Activated T-cell treated with anti-CD3 and anti-CD28 coated beads, Interleukin-2, amount 50 U/mL, for 4 hours (primary cell): ENCODE results near the gene SPATA31E1. TPM values are rescaled to one million over a fixed set of nuclear protein-coding genes. Genes with fewer than 3 reads are reported as not detected.

ENCODE experiments used
- total RNA-seq, 3 donors: library from RNA; stranded (reverse); gene quantifications; one replicate each; pipeline ENCODE4 v1.2.1, GENCODE V29; 2021

SPATA31E1 gene
- total RNA-seq, 3 donors from 2014 or later, result not detected

Other genes with a start within 250 kb of the SPATA31E1 start
- gene CTSL, start 156.8 kb upstream of the SPATA31E1 start, total RNA-seq, result 10 to 100 TPM; 10.9 to 14.4 (median 13.2) TPM
- not detected for gene SPATA31C1, start 35.1 kb downstream of the SPATA31E1 start, total RNA-seq
- 1 to 10 TPM; 4.0 to 5.3 (median 5.3) TPM for gene CDK20, start 91.7 kb downstream of the SPATA31E1 start, total RNA-seq